VCaP (cell line): Measurements from ENCODE around the gene RNASE12.

ENCODE experiments used
- H3K27ac ChIP-seq: fragments of 450-650 bp; 2 replicates; pipeline ENCODE4 v1.5.1; 2017
- TF ChIP-seq, protein P1 (sequence below): fragments of 450-650 bp; conservative IDR thresholded peaks from 2 replicates; pipeline ENCODE4 v1.5.1; 2017; ENCODE audit warnings: mild to moderate bottlenecking, moderate library complexity

RNASE12 gene

DNA sequence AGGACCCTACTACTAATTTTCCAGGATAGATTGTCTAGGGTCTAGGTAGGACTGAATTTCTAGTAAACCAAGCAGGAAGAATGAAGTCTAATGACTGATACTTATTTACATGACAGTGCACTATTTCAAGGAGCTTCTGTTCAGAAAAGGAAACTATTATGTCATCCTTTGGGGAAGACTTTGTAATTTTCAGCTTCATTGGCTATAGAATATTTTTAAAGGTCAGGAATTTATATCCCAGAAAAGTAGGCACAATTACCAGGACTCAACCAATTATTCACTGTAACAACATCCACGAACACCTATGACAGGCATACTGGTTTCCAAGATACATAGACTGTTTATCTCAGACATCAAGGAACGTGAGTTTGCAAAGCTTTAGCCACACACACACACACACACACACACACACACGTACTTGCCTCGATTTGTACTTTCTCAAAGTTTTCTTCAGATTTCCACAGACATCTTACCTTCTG lies 27.1 kb upstream of the RNASE12 start:
- H3K27ac ChIP-seq = no peak overlapping the region
- TF ChIP-seq, protein P1, sequence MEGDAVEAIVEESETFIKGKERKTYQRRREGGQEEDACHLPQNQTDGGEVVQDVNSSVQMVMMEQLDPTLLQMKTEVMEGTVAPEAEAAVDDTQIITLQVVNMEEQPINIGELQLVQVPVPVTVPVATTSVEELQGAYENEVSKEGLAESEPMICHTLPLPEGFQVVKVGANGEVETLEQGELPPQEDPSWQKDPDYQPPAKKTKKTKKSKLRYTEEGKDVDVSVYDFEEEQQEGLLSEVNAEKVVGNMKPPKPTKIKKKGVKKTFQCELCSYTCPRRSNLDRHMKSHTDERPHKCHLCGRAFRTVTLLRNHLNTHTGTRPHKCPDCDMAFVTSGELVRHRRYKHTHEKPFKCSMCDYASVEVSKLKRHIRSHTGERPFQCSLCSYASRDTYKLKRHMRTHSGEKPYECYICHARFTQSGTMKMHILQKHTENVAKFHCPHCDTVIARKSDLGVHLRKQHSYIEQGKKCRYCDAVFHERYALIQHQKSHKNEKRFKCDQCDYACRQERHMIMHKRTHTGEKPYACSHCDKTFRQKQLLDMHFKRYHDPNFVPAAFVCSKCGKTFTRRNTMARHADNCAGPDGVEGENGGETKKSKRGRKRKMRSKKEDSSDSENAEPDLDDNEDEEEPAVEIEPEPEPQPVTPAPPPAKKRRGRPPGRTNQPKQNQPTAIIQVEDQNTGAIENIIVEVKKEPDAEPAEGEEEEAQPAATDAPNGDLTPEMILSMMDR = no peak

DNA sequence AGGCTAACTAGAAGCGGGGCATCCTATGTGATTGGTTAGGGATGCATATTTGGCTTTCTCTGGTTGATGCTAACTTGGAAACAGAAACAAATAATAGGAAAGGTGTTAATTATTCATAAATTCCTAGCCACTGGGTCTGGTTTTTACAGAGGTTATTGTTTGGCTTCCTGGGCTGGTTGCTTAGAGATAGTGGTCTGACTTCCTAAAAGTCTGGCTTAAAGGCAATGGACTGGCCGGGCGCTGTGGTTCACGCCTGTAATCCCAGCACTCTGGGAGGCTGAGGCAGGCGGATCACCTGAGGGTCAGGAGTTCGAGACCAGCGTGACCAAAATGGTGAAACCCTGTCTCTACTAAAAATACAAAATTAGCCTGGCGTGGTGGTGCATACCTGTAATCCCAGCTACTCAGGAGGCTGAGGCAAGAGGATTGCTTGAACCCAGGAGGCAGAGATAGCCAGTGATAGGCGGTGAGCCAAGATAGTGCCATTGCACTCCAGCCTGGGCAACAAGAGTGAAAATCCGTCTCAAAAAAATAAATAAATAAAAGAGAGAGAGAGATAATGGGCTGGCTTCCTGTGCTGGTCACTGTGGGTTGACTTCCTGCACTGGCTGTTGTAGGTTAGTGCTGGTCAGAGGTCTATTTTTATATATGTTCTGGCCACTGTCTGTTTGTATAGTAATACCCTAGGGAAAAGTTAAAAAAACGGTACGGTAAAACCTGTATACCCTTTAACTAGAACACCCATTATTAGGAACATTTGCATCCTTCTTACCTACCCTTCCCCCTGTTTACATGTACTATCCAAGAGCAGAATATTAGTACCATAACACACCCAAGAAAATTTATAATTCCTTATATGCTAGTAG lies 26.2 kb upstream of the RNASE12 start:
- H3K27ac ChIP-seq = no peak overlapping the region
- TF ChIP-seq, protein P1 = no peak

DNA sequence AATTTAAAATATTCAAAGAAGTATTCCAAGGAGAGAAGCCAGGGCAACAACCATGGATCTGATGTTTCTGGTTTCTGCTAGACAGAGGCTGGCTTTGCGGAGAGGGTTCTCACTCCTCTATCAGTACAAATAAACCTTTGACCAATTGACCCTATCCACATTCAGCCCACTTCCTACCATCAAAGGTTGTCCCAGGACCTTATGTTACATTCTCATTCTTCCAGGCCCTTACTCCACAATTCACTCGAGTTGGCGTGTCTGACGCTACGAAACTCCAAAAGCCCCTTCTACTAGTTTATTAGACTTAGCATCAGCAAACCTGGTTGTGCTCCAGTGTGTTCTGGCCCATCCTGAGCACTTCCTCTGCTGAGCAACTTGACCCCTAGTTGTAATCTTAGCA lies 24.8 kb upstream of the RNASE12 start:
- TF ChIP-seq, protein P1 = no peak
- no peak overlapping the region for H3K27ac ChIP-seq

DNA sequence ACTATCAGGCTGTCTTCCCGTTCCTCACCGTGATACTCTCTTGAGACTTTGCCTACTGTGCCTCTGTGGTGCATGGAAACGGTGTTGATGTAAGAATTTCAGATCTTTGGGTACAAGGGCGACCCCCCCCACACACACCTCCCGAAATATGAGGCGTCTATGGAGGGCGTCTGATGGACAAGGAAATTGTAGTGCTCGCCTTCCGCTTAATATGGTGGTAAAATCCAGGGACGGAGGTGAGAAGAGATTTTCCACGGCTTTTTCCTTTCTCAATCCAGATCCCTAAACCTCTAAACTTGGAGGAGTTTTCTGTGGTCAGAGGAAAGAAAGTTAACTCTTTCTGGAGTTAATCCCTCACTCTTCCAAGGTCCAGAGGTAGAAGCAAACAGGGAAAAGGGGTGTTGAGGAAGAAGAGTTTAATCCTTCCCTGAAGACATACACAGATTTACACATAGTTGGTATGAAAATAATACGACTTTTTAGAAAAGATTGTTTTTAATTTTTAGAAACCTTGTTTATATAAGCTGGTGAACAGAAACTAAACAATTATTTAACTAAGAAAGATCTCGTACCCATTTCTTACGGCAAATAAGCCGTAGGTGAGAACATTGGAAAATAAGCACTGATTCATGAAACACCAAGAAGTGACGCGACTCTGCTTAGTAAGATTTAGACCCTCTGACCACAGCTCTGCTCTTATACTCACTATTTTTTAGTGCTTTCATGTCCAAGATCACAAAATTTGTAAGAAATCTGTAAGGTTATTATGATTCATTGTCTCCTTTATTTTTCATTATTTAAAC lies 23.1 kb upstream of the RNASE12 start:
- TF ChIP-seq, protein P1 = no peak
- peak overlapping the region; percentile 47 for H3K27ac ChIP-seq

DNA sequence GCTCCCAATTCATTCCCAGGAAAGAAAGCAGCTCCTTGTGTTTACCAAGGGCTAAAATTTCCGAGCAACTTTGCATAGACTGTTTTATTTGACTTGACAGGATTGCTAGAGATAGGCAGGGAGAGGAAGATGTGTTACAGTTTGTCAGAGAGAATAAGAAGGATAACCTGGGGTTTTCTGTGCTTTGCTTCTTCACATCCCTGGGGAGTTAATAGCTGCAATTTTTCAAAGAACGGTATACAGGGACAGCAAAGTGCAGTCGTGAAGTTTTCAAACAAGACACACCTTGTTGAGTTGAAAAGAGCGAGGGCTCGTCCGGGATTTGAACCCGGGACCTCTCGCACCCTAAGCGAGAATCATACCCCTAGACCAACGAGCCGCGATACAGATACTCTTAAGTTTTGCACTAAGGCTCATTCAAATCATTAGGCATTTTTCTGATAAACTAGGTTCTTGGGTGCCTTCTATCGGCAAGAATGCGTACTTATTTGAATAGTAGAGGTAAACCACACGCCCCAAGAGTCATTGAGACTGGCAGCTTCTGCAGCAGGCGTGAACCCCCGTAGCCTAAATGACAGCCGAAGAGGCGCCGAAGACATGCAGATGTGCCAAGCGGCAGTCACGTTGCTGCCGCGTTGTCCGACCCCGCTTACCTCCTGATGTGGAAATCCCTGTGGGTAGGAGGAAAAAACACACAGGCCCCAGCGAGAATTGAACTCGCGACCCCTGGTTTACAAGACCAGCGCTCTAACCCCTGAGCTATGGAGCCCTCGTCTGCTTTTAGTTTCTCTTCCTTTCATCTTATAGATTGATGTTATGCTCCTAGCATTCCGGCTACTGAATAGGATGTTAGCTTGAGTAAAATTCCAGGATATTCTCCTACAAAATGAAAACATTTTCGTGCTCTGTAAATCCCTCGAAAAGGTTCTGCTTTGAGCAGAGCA lies 22.2 kb upstream of the RNASE12 start:
- H3K27ac ChIP-seq = peak overlapping the region; percentile 47

DNA sequence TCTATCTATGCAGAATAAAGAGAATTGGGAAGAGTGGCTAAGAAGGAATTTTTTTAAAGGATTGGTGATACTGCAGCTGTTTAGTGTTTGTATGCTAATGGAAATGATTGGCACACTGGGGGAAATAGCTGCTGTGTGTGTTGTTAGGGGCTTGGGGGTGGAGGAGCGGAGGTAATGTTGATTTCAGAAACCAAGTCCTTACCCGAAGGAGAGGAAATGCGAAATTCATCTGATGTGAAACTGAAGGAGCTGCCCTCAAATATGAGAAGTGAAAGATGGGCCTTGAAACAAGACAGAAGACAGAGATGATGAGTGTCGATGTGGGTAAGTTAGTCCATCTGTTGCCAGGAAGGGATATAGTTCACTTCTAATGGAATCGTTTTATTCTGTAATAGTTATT lies 21.2 kb upstream of the RNASE12 start:
- H3K27ac ChIP-seq = no peak overlapping the region; the same call in 1 of the 2 replicates
- TF ChIP-seq, protein P1 = no peak

More for the DNA sequence above, 22.2 kb upstream of the RNASE12 start:
- TF ChIP-seq, protein P1 = peak; percentile 76
